HCEC 1CT (cell line): ENCODE measurements around the gene HSPA9.

Source experiments
- DNase-seq: peaks from one replicate; pipeline ENCODE4 v3.0.0-alpha.2; 2017

The HSPA9 gene

GRCh38 chr5:138595180-138595795, 20.1 kb upstream of the HSPA9 start:
- no peak for DNase-seq

GRCh38 chr5:138594305-138595058, 19.3 kb upstream of the HSPA9 start:
- no peak for DNase-seq

GRCh38 chr5:138588013-138588788, 13.0 kb upstream of the HSPA9 start:
- DNase-seq: no peak

- DNase-seq: no peak
Observed at GRCh38 chr5:138585157-138585556, 10.0 kb upstream of the HSPA9 start.

- DNase-seq: no peak
Observed at GRCh38 chr5:138583984-138584637, 8.9 kb upstream of the HSPA9 start.

- no peak for DNase-seq
Observed at GRCh38 chr5:138582959-138583358, 7.8 kb upstream of the HSPA9 start.

- DNase-seq: no peak
Observed at GRCh38 chr5:138580777-138581176, 5.6 kb upstream of the HSPA9 start.

- no peak for DNase-seq
Observed at GRCh38 chr5:138580001-138580400, 4.8 kb upstream of the HSPA9 start.

GRCh38 chr5:138579517-138579863, 4.3 kb upstream of the HSPA9 start:
- DNase-seq: no peak

- DNase-seq: no peak
Observed at GRCh38 chr5:138577452-138577851, 2.3 kb upstream of the HSPA9 start.

- peak; percentile 29 for DNase-seq
Observed at GRCh38 chr5:138574744-138575193, 432 bp downstream of the HSPA9 start.

GRCh38 chr5:138573949-138574670, 1.1 kb downstream of the HSPA9 start:
- peak; percentile 44 for DNase-seq

GRCh38 chr5:138573223-138573622, 2.0 kb downstream of the HSPA9 start:
- DNase-seq: no peak

- no peak for DNase-seq
Observed at GRCh38 chr5:138570871-138571270, 4.3 kb downstream of the HSPA9 start.

GRCh38 chr5:138569782-138570181, 5.4 kb downstream of the HSPA9 start:
- DNase-seq: no peak

GRCh38 chr5:138568061-138568824, 7.0 kb downstream of the HSPA9 start:
- no peak for DNase-seq

- DNase-seq: no peak
Observed at GRCh38 chr5:138566792-138567191, 8.4 kb downstream of the HSPA9 start.

- DNase-seq: no peak
Observed at GRCh38 chr5:138565100-138565821, 9.9 kb downstream of the HSPA9 start.

GRCh38 chr5:138564242-138564641, 11.0 kb downstream of the HSPA9 start:
- no peak for DNase-seq

GRCh38 chr5:138563340-138564118, 11.7 kb downstream of the HSPA9 start:
- DNase-seq: no peak
